ENCODE data around the gene HELZ2. TPM values are rescaled to one million over a fixed set of nuclear protein-coding genes. Genes with fewer than 3 reads are reported as not detected.

The HELZ2 gene
- polyA plus RNA-seq, 3 donors: 3.0 to 15.5 (median 3.3) TPM

DNA sequence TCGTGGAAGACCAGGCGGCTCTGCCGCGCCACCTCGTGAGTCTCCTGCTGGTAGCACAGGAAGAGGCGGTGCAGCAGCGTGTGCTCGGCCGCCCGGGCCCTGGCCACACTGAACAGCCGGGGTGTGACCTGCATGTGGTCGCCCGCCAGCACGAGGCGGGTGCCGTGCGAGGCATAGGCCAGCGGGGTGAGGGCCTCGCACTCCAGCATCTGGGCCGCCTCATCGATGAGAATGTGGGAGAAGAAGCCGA lies 7.0 kb downstream of the HELZ2 start:
- Histone ChIP-seq H3K36me3 (replicated peaks in 1 of 2; ENCODE audit: control insufficient read depth in 1 of 2, insufficient read depth in 2 of 2, low read length in 2 of 2) (peaks cover 21 to 52% of the 10 kb centered on the region in 2 donors), H3K79me2 (ENCODE audit: insufficient read depth, low read length) (no peaks in the 10 kb centered on the region), H3K4me3 (replicated peaks in 1 of 3; ENCODE audit: low read depth in 2 of 3, low read length in 3 of 3) (no peak overlapping the region), H3K27me3 (ENCODE audit: control insufficient read depth in 2 of 2, insufficient read depth in 2 of 2, low read length in 2 of 2) (peaks cover 0 to 63% of the 10 kb centered on the region in 2 donors), H4K20me1 (ENCODE audit: insufficient read depth, low read length) (peaks cover 96% of the 10 kb centered on the region), H3K9me3 (replicated peaks in 1 of 2; ENCODE audit: control insufficient read depth in 1 of 2, insufficient read depth in 1 of 2, low read length in 2 of 2) (peaks cover 15 to 16% of the 10 kb centered on the region in 2 donors), H3K27ac (ENCODE audit: low read depth in 1 of 2, low read length in 2 of 2) (peak overlapping the region in 1 of 2 donors; percentile 91), H3K9ac (ENCODE audit: insufficient read depth, low read length, poor library complexity, severe bottlenecking) (peak overlapping the region; percentile 68), H3K4me1 (ENCODE audit: control insufficient read depth in 1 of 2, insufficient read depth in 2 of 2, low read length in 2 of 2) (peaks cover 33 to 37% of the 10 kb centered on the region in 2 donors), H2AFZ (ENCODE audit: insufficient read depth, low read depth, low read length, poor library complexity, severe bottlenecking) (peak overlapping the region; percentile 19), H3K4me2 (replicated peaks; ENCODE audit: extremely low read depth, low read length, poor library complexity, severe bottlenecking) (peak overlapping the region; percentile 91)
- Mint-ChIP-seq H3K27me3 (ENCODE audit: low read depth in 3 of 3) (peaks cover 28 to 76% (median 53%) of the 10 kb centered on the region in 3 donors), H3K4me3 (peak overlapping the region in 1 of 2 donors; percentile 87), H3K4me1 (peaks cover 26% of the 10 kb centered on the region), H3K36me3 (peaks cover 18 to 46% of the 10 kb centered on the region in 2 donors), H3K27ac (peak overlapping the region; percentile 90 to 97 (median 97)), H3K9me3 (peaks cover 8 to 28% (median 12%) of the 10 kb centered on the region in 7 donors)
- no peak for TF ChIP-seq CTCF (IDR thresholded peaks at IDR 0.05)
- 39% methylated on average over 21 of the region's 22 CpGs for WGBS (ENCODE audit: insufficient coverage)
- DNase-seq: no peak
- intact Hi-C loops (cut with micrococcal nuclease): loop anchor here (5.0 to 10.0 kb wide), 3 partner anchors 60 to 328 kb away; partner anchors contain the start of genes DNAJC5 (in 1 of the 2) and GMEB2 (in 1 of the 2)

GRCh38 chr20:63566395-63567135 lies 7.5 kb downstream of the HELZ2 start:
- Histone ChIP-seq H3K4me3 (replicated peaks in 1 of 3; ENCODE audit: low read depth in 2 of 3, low read length in 3 of 3) (no peak overlapping the region), H3K27ac (ENCODE audit: low read depth in 1 of 2, low read length in 2 of 2) (no peak overlapping the region), H3K4me2 (replicated peaks; ENCODE audit: extremely low read depth, low read length, poor library complexity, severe bottlenecking) (peak overlapping the region; percentile 91), H4K20me1 (ENCODE audit: insufficient read depth, low read length) (peaks cover 96% of the 10 kb centered on the region), H3K27me3 (ENCODE audit: control insufficient read depth in 2 of 2, insufficient read depth in 2 of 2, low read length in 2 of 2) (peaks cover 0 to 62% of the 10 kb centered on the region in 2 donors), H3K79me2 (ENCODE audit: insufficient read depth, low read length) (no peaks in the 10 kb centered on the region), H3K9me3 (replicated peaks in 1 of 2; ENCODE audit: control insufficient read depth in 1 of 2, insufficient read depth in 1 of 2, low read length in 2 of 2) (peaks cover 15 to 16% of the 10 kb centered on the region in 2 donors), H3K4me1 (ENCODE audit: control insufficient read depth in 1 of 2, insufficient read depth in 2 of 2, low read length in 2 of 2) (peaks cover 33 to 37% of the 10 kb centered on the region in 2 donors), H2AFZ (ENCODE audit: insufficient read depth, low read depth, low read length, poor library complexity, severe bottlenecking) (peak overlapping the region; percentile 19), H3K9ac (ENCODE audit: insufficient read depth, low read length, poor library complexity, severe bottlenecking) (no peak overlapping the region), H3K36me3 (replicated peaks in 1 of 2; ENCODE audit: control insufficient read depth in 1 of 2, insufficient read depth in 2 of 2, low read length in 2 of 2) (peaks cover 23 to 52% of the 10 kb centered on the region in 2 donors)
- peaks cover 8 to 28% (median 12%) of the 10 kb centered on the region in 7 donors for H3K9me3 Mint-ChIP-seq
- peaks cover 25 to 77% (median 52%) of the 10 kb centered on the region in 3 donors for H3K27me3 Mint-ChIP-seq (ENCODE audit: low read depth in 3 of 3)
- H3K4me3 Mint-ChIP-seq: peak overlapping the region in 1 of 2 donors; percentile 87
- H3K4me1 Mint-ChIP-seq: peaks cover 26% of the 10 kb centered on the region
- DNase-seq: no peak
- WGBS (ENCODE audit: insufficient coverage): 92% methylated on average over 38 of the region's 46 CpGs
- peaks cover 16 to 48% of the 10 kb centered on the region in 2 donors for H3K36me3 Mint-ChIP-seq
- intact Hi-C loops (cut with micrococcal nuclease): loop anchor here (5.0 to 10.0 kb wide), 3 partner anchors 61 to 328 kb away; partner anchors contain the start of genes DNAJC5 (in 1 of the 2) and GMEB2 (in 1 of the 2)
- TF ChIP-seq CTCF (IDR thresholded peaks at IDR 0.05): no peak
- peak overlapping the region in 4 of 7 donors; percentile 94 to 97 (median 97) for H3K27ac Mint-ChIP-seq

Measured in CD14-positive monocyte (primary cell).